Stimulated activated CD4-positive, alpha-beta T cell treated with anti-CD3 and anti-CD28 coated beads, Interleukin-4, amount 100 ng/mL, for 1 hour (primary cell): ENCODE measurements around the gene IL32.
A peak's percentile ranks its signal among the peaks of the same experiment; 100 is the strongest.

Source experiments
- DNase-seq: peaks from one replicate; pipeline ENCODE4 v3.0.0-alpha.2; 2020

The IL32 gene

GRCh38 chr16:3094289-3095027 is 29.0 kb downstream of the IL32 start:
- DNase-seq = peak; percentile 38

GRCh38 chr16:3095869-3096268 is 30.4 kb downstream of the IL32 start:
- DNase-seq = peak; percentile 41

- DNase-seq = no peak
These were observed 30.9 kb downstream of the IL32 start for GRCh38 chr16:3096362-3096761.

- no peak for DNase-seq
These were observed 31.8 kb downstream of the IL32 start for GRCh38 chr16:3097266-3097665.

- no peak for DNase-seq
These were observed 33.3 kb downstream of the IL32 start, which contains the start of gene ZSCAN10 for GRCh38 chr16:3098459-3099394. ZSCAN10 (minus strand) TSS chr16:3099294; CDS start chr16:3092937, 6,357 bp downstream.

GRCh38 chr16:3099395-3099731 is 33.9 kb downstream of the IL32 start:
- no peak for DNase-seq

GRCh38 chr16:3099732-3100499 is 34.5 kb downstream of the IL32 start:
- peak; percentile 94 for DNase-seq

- peak; percentile 36 for DNase-seq
These were observed 35.8 kb downstream of the IL32 start for GRCh38 chr16:3101018-3101840.

- DNase-seq = peak; percentile 13
These were observed 36.5 kb downstream of the IL32 start for GRCh38 chr16:3101841-3102470.

GRCh38 chr16:3106205-3106928 is 40.9 kb downstream of the IL32 start:
- peak; percentile 91 for DNase-seq

GRCh38 chr16:3112058-3112880 is 46.8 kb downstream of the IL32 start, which contains the start of gene ZNF205:
ZNF205 (plus strand) TSS chr16:3112586; CDS start chr16:3113431, 845 bp downstream.
- no peak for DNase-seq

- no peak for DNase-seq
These were observed 47.6 kb downstream of the IL32 start for GRCh38 chr16:3112881-3113574.

GRCh38 chr16:3113765-3114479 is 48.5 kb downstream of the IL32 start:
- no peak for DNase-seq

GRCh38 chr16:3115003-3115402 is 49.6 kb downstream of the IL32 start:
- no peak for DNase-seq

GRCh38 chr16:3115561-3115960 is 50.1 kb downstream of the IL32 start:
- no peak for DNase-seq

- DNase-seq = no peak
These were observed 52.9 kb downstream of the IL32 start for GRCh38 chr16:3118204-3118790.

- DNase-seq = no peak
These were observed 53.4 kb downstream of the IL32 start for GRCh38 chr16:3118846-3119245.
